Tibial nerve (tissue), 4 donors: ENCODE data around the gene KCNQ1. TPM values are rescaled to one million over a fixed set of nuclear protein-coding genes. Genes with fewer than 3 reads are reported as not detected.

Experiments
- DNase-seq, 2 donors: peaks; one replicate each; pipeline ENCODE4 v3.0.0-alpha.2; 2019; ENCODE audit warnings: low spot score in 2 of 2
- H3K27ac ChIP-seq, 4 donors: fragments of 200-600 bp; sonication (generic) in 3 of 4; one replicate each; pipeline ENCODE4 v1.5.1; 2017 to 2019; ENCODE audit warnings: mild to moderate bottlenecking in 1 of 4
- H3K27me3 ChIP-seq, 2 donors: fragments of 200-600 bp; sonication (generic) in 1 of 2; one replicate each; pipeline versions ENCODE4 v1.5.1 to v1.6.0; 2017 to 2019
- H3K36me3 ChIP-seq, 3 donors: fragments of 200-600 bp; sonication (generic); one replicate each; pipeline ENCODE4 v1.5.1; 2018 to 2019
- H3K4me1 ChIP-seq, 4 donors: fragments of 200-600 bp; sonication (generic) in 3 of 4; one replicate each; pipeline ENCODE4 v1.5.1; 2017 to 2019
- H3K4me3 ChIP-seq, 4 donors: fragments of 200-600 bp; sonication (generic) in 3 of 4; one replicate each; pipeline ENCODE4 v1.5.1; 2017 to 2019; ENCODE audit warnings: mild to moderate bottlenecking in 1 of 4, moderate library complexity in 1 of 4
- H3K9me3 ChIP-seq, 4 donors: fragments of 200-600 bp; sonication (generic) in 3 of 4; one replicate each; pipeline ENCODE4 v1.5.1; 2017 to 2019
- CTCF ChIP-seq, 5 experiments: fragments of 200-600 bp in 3 of 5; fragments of 450-650 bp in 2 of 5; sonication (generic) in 3 of 5; IDR thresholded peaks; one replicate each; pipeline ENCODE4 v1.5.1; 2016 to 2019; ENCODE audit warnings: antibody characterized with exemption in 5 of 5, mild to moderate bottlenecking in 3 of 5, moderate library complexity in 2 of 5
- EP300 ChIP-seq, 2 donors: sonication (generic); formaldehyde crosslinking; IDR thresholded peaks; one replicate each; pipeline ENCODE4 v1.6.1; 2017; ENCODE audit warnings: antibody characterized with exemption in 2 of 2, mild to moderate bottlenecking in 1 of 2
- POLR2A ChIP-seq, 2 donors: fragments of 450-650 bp; IDR thresholded peaks; one replicate each; pipeline ENCODE4 v1.6.1; 2017; ENCODE audit warnings: antibody characterized with exemption in 2 of 2, mild to moderate bottlenecking in 2 of 2, moderate library complexity in 2 of 2
- WGBS, 2 donors: methylation state at CpG; one replicate each; pipeline ENCODE4 v1.1.5; 2018; 5-methylcytosine and 5-hydroxymethylcytosine counted together
- total RNA-seq, 4 donors: library from RNA; depleted of rRNA; stranded (reverse); fragments of >200 nt; gene quantifications; one replicate each; pipeline ENCODE4 v1.1.0, GENCODE V29; 2016

Gene KCNQ1
- total RNA-seq, 4 donors from 2014 or later = 3.5 to 11.4 (median 7.5) TPM

GRCh38 chr11:2581151-2581930 is 136.5 kb downstream of the KCNQ1 start:
- H3K4me1 ChIP-seq = peaks cover 0 to 19% (median 0%) of the 10 kb centered on the region in 4 donors
- TF ChIP-seq CTCF (IDR thresholded peaks at IDR 0.05) = no peak
- TF ChIP-seq EP300 (IDR thresholded peaks at IDR 0.05) = no peak
- WGBS, 2 donors = 92% methylated on average over 6 to 21 of the region's 22 CpGs

GRCh38 chr11:2581931-2582350 is 137.1 kb downstream of the KCNQ1 start:
- peak in 1 of 2 donors; percentile 4 for DNase-seq
- no peak for TF ChIP-seq POLR2A (IDR thresholded peaks at IDR 0.05)
- H3K4me3 ChIP-seq = no peak overlapping the region
- WGBS, 2 donors = 89% methylated on average over 17 to 18 of the region's 23 CpGs
- no peak overlapping the region for H3K27ac ChIP-seq
- no peaks in the 10 kb centered on the region for H3K27me3 ChIP-seq
- H3K4me1 ChIP-seq = peaks cover 0 to 19% (median 0%) of the 10 kb centered on the region in 4 donors
- H3K9me3 ChIP-seq = no peaks in the 10 kb centered on the region
- H3K36me3 ChIP-seq = no peaks in the 10 kb centered on the region

More at GRCh38 chr11:2581151-2581930, 136.5 kb downstream of the KCNQ1 start:
- H3K4me3 ChIP-seq = no peak overlapping the region
- no peaks in the 10 kb centered on the region for H3K27me3 ChIP-seq
- H3K9me3 ChIP-seq = no peaks in the 10 kb centered on the region
- DNase-seq = peak in 1 of 2 donors; percentile 8
- H3K36me3 ChIP-seq = no peaks in the 10 kb centered on the region
- no peak overlapping the region for H3K27ac ChIP-seq

- Histone ChIP-seq H3K4me1 (peaks cover 0 to 19% (median 0%) of the 10 kb centered on the region in 4 donors), H3K27ac (no peak overlapping the region), H3K36me3 (no peaks in the 10 kb centered on the region), H3K27me3 (no peaks in the 10 kb centered on the region), H3K9me3 (no peaks in the 10 kb centered on the region), H3K4me3 (no peak overlapping the region)
- 67 to 73% methylated on average over 7 to 11 of the region's 12 CpGs for WGBS, 2 donors
- peak in 1 of 2 donors; percentile 2 for DNase-seq
- TF ChIP-seq EP300 (IDR thresholded peaks at IDR 0.05) = no peak
- TF ChIP-seq POLR2A (IDR thresholded peaks at IDR 0.05) = no peak
- no peak for TF ChIP-seq CTCF (IDR thresholded peaks at IDR 0.05)
These were observed 137.6 kb downstream of the KCNQ1 start for GRCh38 chr11:2582351-2582945.

GRCh38 chr11:2582946-2583604 is 138.3 kb downstream of the KCNQ1 start:
- Histone ChIP-seq H3K4me1 (peaks cover 0 to 19% (median 0%) of the 10 kb centered on the region in 4 donors), H3K4me3 (no peak overlapping the region), H3K36me3 (no peaks in the 10 kb centered on the region), H3K27me3 (no peaks in the 10 kb centered on the region), H3K9me3 (no peaks in the 10 kb centered on the region), H3K27ac (no peak overlapping the region)
- DNase-seq = peak in 1 of 2 donors; percentile 10
- TF ChIP-seq EP300 (IDR thresholded peaks at IDR 0.05) (no peak), CTCF (IDR thresholded peaks at IDR 0.05) (no peak), POLR2A (IDR thresholded peaks at IDR 0.05) (no peak)
- WGBS, 2 donors = 75 to 80% methylated on average over 22 to 31 of the region's 33 CpGs

- Histone ChIP-seq H3K4me3 (no peak overlapping the region), H3K9me3 (no peaks in the 10 kb centered on the region), H3K36me3 (no peaks in the 10 kb centered on the region), H3K27ac (no peak overlapping the region), H3K27me3 (no peaks in the 10 kb centered on the region), H3K4me1 (peaks cover 0 to 18% (median 0%) of the 10 kb centered on the region in 4 donors)
- TF ChIP-seq CTCF (IDR thresholded peaks at IDR 0.05) = no peak
- TF ChIP-seq POLR2A (IDR thresholded peaks at IDR 0.05) = no peak
- no peak for TF ChIP-seq EP300 (IDR thresholded peaks at IDR 0.05)
- no peak for DNase-seq
- 90 to 93% methylated on average over 6 of the region's 6 CpGs for WGBS, 2 donors
These were observed 138.8 kb downstream of the KCNQ1 start for GRCh38 chr11:2583605-2583958.
